ENCODE measurements around the gene MMAB.

DNA sequence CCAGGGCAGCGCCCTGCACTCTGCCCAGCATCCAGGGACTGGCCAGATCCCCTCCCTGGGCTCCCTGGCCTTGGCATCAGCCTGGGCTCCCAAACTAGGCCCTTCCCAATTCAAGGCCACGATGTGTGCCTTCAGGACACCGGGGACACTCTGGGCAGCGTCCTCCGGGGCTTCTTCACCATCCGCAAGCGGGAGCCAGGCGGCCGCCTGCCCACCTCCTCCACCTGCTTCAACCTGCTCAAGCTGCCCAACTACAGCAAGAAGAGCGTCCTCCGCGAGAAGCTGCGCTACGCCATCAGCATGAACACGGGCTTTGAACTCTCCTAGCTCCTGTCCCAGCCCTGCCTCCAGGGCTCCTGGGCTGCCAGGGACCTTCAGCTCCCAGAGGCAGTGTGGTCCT, 38.8 kb downstream of the MMAB start:
- TF ChIP-seq, protein P1, sequence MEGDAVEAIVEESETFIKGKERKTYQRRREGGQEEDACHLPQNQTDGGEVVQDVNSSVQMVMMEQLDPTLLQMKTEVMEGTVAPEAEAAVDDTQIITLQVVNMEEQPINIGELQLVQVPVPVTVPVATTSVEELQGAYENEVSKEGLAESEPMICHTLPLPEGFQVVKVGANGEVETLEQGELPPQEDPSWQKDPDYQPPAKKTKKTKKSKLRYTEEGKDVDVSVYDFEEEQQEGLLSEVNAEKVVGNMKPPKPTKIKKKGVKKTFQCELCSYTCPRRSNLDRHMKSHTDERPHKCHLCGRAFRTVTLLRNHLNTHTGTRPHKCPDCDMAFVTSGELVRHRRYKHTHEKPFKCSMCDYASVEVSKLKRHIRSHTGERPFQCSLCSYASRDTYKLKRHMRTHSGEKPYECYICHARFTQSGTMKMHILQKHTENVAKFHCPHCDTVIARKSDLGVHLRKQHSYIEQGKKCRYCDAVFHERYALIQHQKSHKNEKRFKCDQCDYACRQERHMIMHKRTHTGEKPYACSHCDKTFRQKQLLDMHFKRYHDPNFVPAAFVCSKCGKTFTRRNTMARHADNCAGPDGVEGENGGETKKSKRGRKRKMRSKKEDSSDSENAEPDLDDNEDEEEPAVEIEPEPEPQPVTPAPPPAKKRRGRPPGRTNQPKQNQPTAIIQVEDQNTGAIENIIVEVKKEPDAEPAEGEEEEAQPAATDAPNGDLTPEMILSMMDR (IDR thresholded peaks at IDR 0.05), result no peak
- no peak for TF ChIP-seq POLR2A (IDR thresholded peaks at IDR 0.05)
